ENCODE data around the gene SLTM.

GRCh38 chr15:58951388-58952007, 18.0 kb upstream of the SLTM start:
- TF ChIP-seq SIN3A (IDR thresholded peaks at IDR 0.05; ENCODE audit: borderline replicate concordance, insufficient read depth, low read length) (no peak), REST (IDR thresholded peaks at IDR 0.05; ENCODE audit: insufficient read depth in 1 of 2, low read depth in 2 of 2, low read length in 2 of 2) (no peak)

Data from PFSK-1 (cell line).